Fibroblast of mammary gland (primary cell): ENCODE measurements around the gene TRAPPC11.

Source experiments
- DNase-seq: peaks from one replicate; pipeline ENCODE4 v3.0.0-alpha.2; 2010; ENCODE audit warnings: low read depth
- H3K4me3 ChIP-seq: 2 replicates; pipeline ENCODE4 v1.5.1; 2011; ENCODE audit warnings: low read depth, mild to moderate bottlenecking, low read length, moderate library complexity; ENCODE audit not compliant: control insufficient read depth
- TF ChIP-seq, protein P1 (sequence below): conservative IDR thresholded peaks from 2 replicates; pipeline ENCODE4 v1.5.1; 2011; ENCODE audit warnings: low read depth, low read length, inconsistent platforms; ENCODE audit not compliant: control insufficient read depth, insufficient read depth

TRAPPC11 gene

GRCh38 chr4:183675625-183676024 is 16.5 kb downstream of the TRAPPC11 start:
- TF ChIP-seq, protein P1, sequence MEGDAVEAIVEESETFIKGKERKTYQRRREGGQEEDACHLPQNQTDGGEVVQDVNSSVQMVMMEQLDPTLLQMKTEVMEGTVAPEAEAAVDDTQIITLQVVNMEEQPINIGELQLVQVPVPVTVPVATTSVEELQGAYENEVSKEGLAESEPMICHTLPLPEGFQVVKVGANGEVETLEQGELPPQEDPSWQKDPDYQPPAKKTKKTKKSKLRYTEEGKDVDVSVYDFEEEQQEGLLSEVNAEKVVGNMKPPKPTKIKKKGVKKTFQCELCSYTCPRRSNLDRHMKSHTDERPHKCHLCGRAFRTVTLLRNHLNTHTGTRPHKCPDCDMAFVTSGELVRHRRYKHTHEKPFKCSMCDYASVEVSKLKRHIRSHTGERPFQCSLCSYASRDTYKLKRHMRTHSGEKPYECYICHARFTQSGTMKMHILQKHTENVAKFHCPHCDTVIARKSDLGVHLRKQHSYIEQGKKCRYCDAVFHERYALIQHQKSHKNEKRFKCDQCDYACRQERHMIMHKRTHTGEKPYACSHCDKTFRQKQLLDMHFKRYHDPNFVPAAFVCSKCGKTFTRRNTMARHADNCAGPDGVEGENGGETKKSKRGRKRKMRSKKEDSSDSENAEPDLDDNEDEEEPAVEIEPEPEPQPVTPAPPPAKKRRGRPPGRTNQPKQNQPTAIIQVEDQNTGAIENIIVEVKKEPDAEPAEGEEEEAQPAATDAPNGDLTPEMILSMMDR = no peak
- no peak overlapping the region for H3K4me3 ChIP-seq
- DNase-seq = peak; percentile 64

GRCh38 chr4:183681119-183681518 is 22.0 kb downstream of the TRAPPC11 start:
- TF ChIP-seq, protein P1 = no peak
- DNase-seq = no peak
- no peak overlapping the region for H3K4me3 ChIP-seq

DNA sequence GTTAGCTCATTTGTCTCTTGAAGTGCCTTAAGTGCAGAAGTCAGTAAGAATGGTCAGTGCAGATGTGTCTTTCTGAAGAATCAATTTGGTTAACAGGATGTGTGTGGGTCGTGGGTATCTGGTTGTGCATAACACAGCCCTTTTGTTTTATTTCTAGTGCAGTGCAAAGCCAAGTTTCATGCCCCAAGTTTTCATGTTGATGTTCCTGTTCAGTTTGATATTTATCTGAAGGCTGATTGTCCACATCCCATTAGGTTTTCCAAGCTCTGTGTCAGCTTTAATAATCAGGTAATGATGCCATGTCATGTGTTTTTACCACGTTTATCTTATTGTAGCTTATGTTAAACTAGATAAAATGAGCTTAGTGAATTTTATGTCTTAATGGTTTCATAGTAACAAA is 27.4 kb downstream of the TRAPPC11 start:
- TF ChIP-seq, protein P1 = no peak
- DNase-seq = no peak
- H3K4me3 ChIP-seq = no peak overlapping the region

DNA sequence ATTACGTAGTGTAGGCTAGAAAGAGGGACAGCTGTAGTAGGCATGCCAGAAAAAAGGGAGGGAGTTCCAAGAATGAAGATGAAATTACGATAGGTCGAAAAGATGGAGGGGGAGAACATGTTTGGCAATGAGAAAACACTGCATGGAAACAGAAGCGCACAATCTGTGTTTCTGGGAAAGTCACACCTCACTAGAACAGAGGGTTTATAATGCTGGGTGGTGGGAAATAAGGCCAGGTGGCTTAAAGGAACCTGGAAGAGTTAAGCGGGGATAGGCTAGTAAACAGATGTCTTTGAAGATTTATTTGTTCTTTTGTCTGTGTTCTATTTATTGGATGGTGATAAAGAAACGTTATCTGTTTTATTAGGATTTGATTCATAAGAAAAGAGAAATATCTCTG is 29.1 kb downstream of the TRAPPC11 start:
- TF ChIP-seq, protein P1 = no peak
- H3K4me3 ChIP-seq = no peak overlapping the region
- no peak for DNase-seq

DNA sequence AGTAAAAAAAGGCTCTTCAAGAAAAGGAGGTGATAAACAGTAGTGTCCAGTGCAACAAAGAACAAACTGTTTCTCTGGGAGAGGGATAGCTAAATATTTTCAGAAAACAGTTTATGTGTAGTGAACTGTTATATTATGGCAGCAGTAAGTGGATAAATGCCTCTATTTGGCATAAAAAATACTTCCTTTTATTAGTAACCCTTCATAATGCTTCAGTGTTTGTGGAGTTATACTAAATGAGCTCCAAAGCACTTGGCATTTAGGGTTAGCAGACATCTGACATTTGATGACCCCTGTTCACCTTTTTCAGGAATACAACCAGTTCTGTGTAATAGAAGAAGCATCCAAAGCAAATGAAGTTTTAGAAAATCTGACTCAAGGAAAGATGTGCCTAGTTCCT is 31.9 kb downstream of the TRAPPC11 start:
- TF ChIP-seq, protein P1 = no peak
- no peak for DNase-seq
- H3K4me3 ChIP-seq = no peak overlapping the region

- DNase-seq = no peak
- TF ChIP-seq, protein P1 = no peak
Observed at GRCh38 chr4:183691897-183692296, 32.8 kb downstream of the TRAPPC11 start.

GRCh38 chr4:183698909-183699308 is 39.8 kb downstream of the TRAPPC11 start:
- TF ChIP-seq, protein P1 = no peak
- DNase-seq = no peak
- no peak overlapping the region for H3K4me3 ChIP-seq

More at GRCh38 chr4:183691897-183692296, 32.8 kb downstream of the TRAPPC11 start:
- H3K4me3 ChIP-seq = no peak overlapping the region
